HepG2 (cell line): ENCODE data around the gene PGR. TPM values are rescaled to one million over a fixed set of nuclear protein-coding genes. Genes with fewer than 3 reads are reported as not detected.

ENCODE experiments used
- ATAC-seq: fragments of 200-7000 bp; cut with Tn5 transposase; 3 replicates; pipeline ENCODE4 v1.9.1; 2020; ENCODE audit warnings: mild to moderate bottlenecking, moderate library complexity
- BruUV-seq: library from RNA; stranded (reverse); fragments of 400-500 nt; replicated peaks from 2 replicates; lab custom pipeline; 2021; lab: Mats Ljungman, UMichigan
- CTCF ChIA-PET: fragments of 300-600 bp; formaldehyde crosslinking; extraction: SDS; loops from one replicate; lab custom pipeline; 2021; ENCODE audit warnings: low total read pairs, inconsistent platforms, low intra/inter-chr PET ratio; lab: Yijun Ruan, JAX
- POLR2A ChIA-PET: fragments of 350-600 bp; sonication (Branson Sonifier 250); formaldehyde crosslinking; loops from one replicate; lab custom pipeline; 2020; ENCODE audit warnings: antibody characterized with exemption, inconsistent platforms; lab: Yijun Ruan, JAX
- DNase-seq: peaks from one replicate; pipeline ENCODE4 v3.0.0-alpha.2; 2015; ENCODE audit warnings: low spot score
- FAIRE-seq: peaks from 3 replicates; lab custom pipeline; 2011; peaks lifted over from hg19 to GRCh38; lab: Jason Lieb, UNC
- H2AFZ ChIP-seq: one replicate; pipeline ENCODE4 v1.6.1; 2011; ENCODE audit warnings: low read length, inconsistent platforms
- H3K27ac ChIP-seq: fragments of 300-600 bp; 3 replicates; pipeline ENCODE4 v1.8.0; 2011; ENCODE audit warnings: mixed run types, mild to moderate bottlenecking, mixed read lengths, low read length, inconsistent platforms; ENCODE audit not compliant: insufficient read depth; ENCODE audit errors: extremely low read length
- H3K27me3 ChIP-seq, 2 experiments: fragments of 200-600 bp in 1 of 2; 2 replicates in 1 of 2; 3 replicates in 1 of 2; pipeline versions ENCODE4 v1.6.0 to v1.8.0; 2011; ENCODE audit warnings: low read length in 2 of 2, mild to moderate bottlenecking in 2 of 2, moderate library complexity in 2 of 2, inconsistent platforms in 1 of 2; ENCODE audit not compliant: insufficient read depth in 2 of 2, control insufficient read depth in 1 of 2
- H3K36me3 ChIP-seq, 2 experiments: fragments of 200-600 bp in 1 of 2; replicated peaks in 1 of 2; 2 replicates in 1 of 2; 3 replicates in 1 of 2; pipeline versions ENCODE4 v1.5.1 to v1.8.0; 2011; ENCODE audit warnings: low read length in 2 of 2, inconsistent platforms in 1 of 2; ENCODE audit not compliant: insufficient read depth in 2 of 2, control insufficient read depth in 1 of 2
- H3K4me1 ChIP-seq: 2 replicates; pipeline ENCODE4 v1.5.1; 2012; ENCODE audit warnings: low read length, inconsistent platforms; ENCODE audit not compliant: insufficient read depth
- H3K4me2 ChIP-seq: 2 replicates; pipeline ENCODE4 v1.6.0; 2011; ENCODE audit warnings: low read depth, low read length, inconsistent platforms
- H3K4me3 ChIP-seq, 3 experiments: fragments of 200-600 bp in 1 of 3; sonication (generic), shearing (Covaris generic) in 1 of 3; replicated peaks in 1 of 3; 2 replicates each; pipeline ENCODE4 v1.5.1; 2011 to 2016; ENCODE audit warnings: low read length in 3 of 3, inconsistent platforms in 2 of 3, low read depth in 2 of 3, mild to moderate bottlenecking in 2 of 3, control low read depth in 1 of 3, mixed read lengths in 1 of 3; ENCODE audit not compliant: insufficient read depth in 1 of 3
- H3K79me2 ChIP-seq: one replicate; pipeline ENCODE4 v1.6.1; 2011; ENCODE audit warnings: low read length, inconsistent platforms; ENCODE audit not compliant: insufficient read depth
- H3K9ac ChIP-seq: 2 replicates; pipeline ENCODE4 v1.6.0; 2011; ENCODE audit warnings: mild to moderate bottlenecking, low read depth, low read length, inconsistent platforms; ENCODE audit not compliant: insufficient read depth
- H3K9me3 ChIP-seq: 2 replicates; pipeline ENCODE4 v1.5.1; 2012; ENCODE audit warnings: mild to moderate bottlenecking, low read length
- H4K20me1 ChIP-seq: 2 replicates; pipeline ENCODE4 v1.6.0; 2011; ENCODE audit warnings: inconsistent platforms, mild to moderate bottlenecking, low read length, moderate library complexity; ENCODE audit not compliant: insufficient read depth
- BORCS8-MEF2B ChIP-seq: sonication (generic); formaldehyde crosslinking; IDR thresholded peaks from 2 replicates; pipeline ENCODE4 v1.8.0; 2022; ENCODE audit warnings: mild to moderate bottlenecking, missing genetic modification reagents
- HDAC1 ChIP-seq: sonication (generic); formaldehyde crosslinking; IDR thresholded peaks from 2 replicates; pipeline ENCODE4 v1.5.1; 2020; ENCODE audit warnings: mild to moderate bottlenecking, missing genetic modification reagents
- HDAC6 ChIP-seq: fragments of 200-600 bp; sonication (generic); IDR thresholded peaks from 2 replicates; pipeline ENCODE4 v1.7.0; 2017; ENCODE audit warnings: mild to moderate bottlenecking, antibody characterized with exemption, low read length, low read depth
- JDP2 ChIP-seq: sonication (generic); formaldehyde crosslinking; IDR thresholded peaks from 2 replicates; pipeline ENCODE4 v1.8.1; 2022; ENCODE audit warnings: missing genetic modification reagents, borderline replicate concordance
- KDM6A ChIP-seq: IDR thresholded peaks from 2 replicates; pipeline ENCODE4 v1.6.1; 2016; ENCODE audit warnings: low read depth
- LRRFIP1 ChIP-seq: sonication (generic); formaldehyde crosslinking; conservative IDR thresholded peaks from 2 replicates; pipeline ENCODE4 v1.4.0; 2020; ENCODE audit warnings: missing genetic modification reagents
- MEF2D ChIP-seq: sonication (generic); formaldehyde crosslinking; IDR thresholded peaks from 2 replicates; pipeline ENCODE4 v1.5.1; 2020; ENCODE audit warnings: mild to moderate bottlenecking, missing genetic modification reagents
- MYC ChIP-seq: sonication (generic); formaldehyde crosslinking; IDR thresholded peaks from 2 replicates; pipeline ENCODE4 v1.9.0; 2021; ENCODE audit warnings: missing genetic modification reagents, borderline replicate concordance
- NR2C2 ChIP-seq: sonication (generic); formaldehyde crosslinking; IDR thresholded peaks from 2 replicates; pipeline ENCODE4 v1.4.0; 2020; ENCODE audit warnings: missing genetic modification reagents, mild to moderate bottlenecking, moderate library complexity, borderline replicate concordance
- PHF8 ChIP-seq: sonication (generic); formaldehyde crosslinking; IDR thresholded peaks from 2 replicates; pipeline ENCODE4 v1.5.0; 2020; ENCODE audit warnings: missing genetic modification reagents
- SATB2 ChIP-seq: sonication (generic); formaldehyde crosslinking; IDR thresholded peaks from 2 replicates; pipeline ENCODE4 v1.5.0; 2020; ENCODE audit warnings: missing genetic modification reagents
- SMARCC2 ChIP-seq: fragments of 450-650 bp; IDR thresholded peaks from 2 replicates; pipeline ENCODE4 v1.6.1; 2017; ENCODE audit warnings: antibody characterized with exemption, mild to moderate bottlenecking
- TCF7L2 ChIP-seq: IDR thresholded peaks from 2 replicates; pipeline ENCODE4 v1.6.1; 2011; ENCODE audit warnings: mild to moderate bottlenecking, low read depth, low read length, moderate library complexity
- ZNF260 ChIP-seq: sonication (generic); formaldehyde crosslinking; IDR thresholded peaks from 2 replicates; pipeline ENCODE4 v1.4.0; 2020; ENCODE audit warnings: missing genetic modification reagents, low read depth, mild to moderate bottlenecking, borderline replicate concordance
- ZNF512B ChIP-seq: sonication (generic); formaldehyde crosslinking; IDR thresholded peaks from 2 replicates; pipeline ENCODE4 v1.5.1; 2020; ENCODE audit warnings: missing genetic modification reagents, mild to moderate bottlenecking, borderline replicate concordance
- ZNF564 ChIP-seq: sonication (generic); formaldehyde crosslinking; IDR thresholded peaks from 2 replicates; pipeline ENCODE4 v1.8.1; 2023; ENCODE audit warnings: mild to moderate bottlenecking, missing genetic modification reagents
- ZNF616 ChIP-seq: sonication (generic); formaldehyde crosslinking; IDR thresholded peaks from 2 replicates; pipeline ENCODE4 v1.5.0; 2020; ENCODE audit warnings: low read depth, mild to moderate bottlenecking, missing genetic modification reagents
- ZNF792 ChIP-seq: IDR thresholded peaks from 2 replicates; pipeline ENCODE4 v1.6.1; 2016
- ZSCAN25 ChIP-seq: sonication (generic); formaldehyde crosslinking; IDR thresholded peaks from 2 replicates; pipeline ENCODE4 v1.8.0; 2022; ENCODE audit warnings: mild to moderate bottlenecking, missing genetic modification reagents
- WGBS: methylation state at CpG from one replicate; pipeline ENCODE4 v1.1.6; 2017; ENCODE audit warnings: low lambda C conversion rate; 5-methylcytosine and 5-hydroxymethylcytosine counted together
- in situ Hi-C: cut with HindIII; loops from 2 replicates; pipeline ENCODE4 v1.10.0; 2017; ENCODE audit warnings: low pct_unique_long_range_greater_than_20kb; ENCODE audit not compliant: extremely low pct_ligation_motif_present
- intact Hi-C: fragments of 100-400 bp; cut with micrococcal nuclease; formaldehyde crosslinking; loops from one replicate; pipeline ENCODE4 v1.10.0; 2022; ENCODE audit not compliant: unreplicated experiment
- polyA plus RNA-seq, 8 experiments: library from polyadenylated mRNA; depleted of rRNA in 3 of 8; stranded (reverse) in 7 of 8; unstranded in 1 of 8; fragments of >200 nt; fragmentation: Illumina TruSeq in 4 of 8; extraction: Trizol in 4 of 8; gene quantifications; 2 replicates each; pipeline versions ENCODE4 v1.2.1 to v1.2.3, GENCODE V29; 2011 to 2016; ENCODE audit warnings: low read depth in 4 of 8, missing spikeins in 1 of 8, mixed read lengths in 1 of 8; ENCODE audit not compliant: insufficient read depth in 1 of 8
- total RNA-seq, 5 experiments: library from RNA; depleted of rRNA; stranded (reverse); fragments of >200 nt; fragmentation: Illumina TruSeq; extraction: Trizol; gene quantifications; 2 replicates each; pipeline ENCODE4 v1.2.3, GENCODE V29; 2016; ENCODE audit warnings: low read depth in 1 of 5
- TF ChIP-seq, protein P1 (sequence below): IDR thresholded peaks from 2 replicates; pipeline ENCODE4 v1.6.1; 2016; ENCODE audit warnings: low read depth, borderline replicate concordance

PGR gene
- total and polyA plus RNA-seq, 2 of the 13 experiments (the other 11 are each of a cell fraction or from before 2014, with no cell fraction given): not detected

DNA sequence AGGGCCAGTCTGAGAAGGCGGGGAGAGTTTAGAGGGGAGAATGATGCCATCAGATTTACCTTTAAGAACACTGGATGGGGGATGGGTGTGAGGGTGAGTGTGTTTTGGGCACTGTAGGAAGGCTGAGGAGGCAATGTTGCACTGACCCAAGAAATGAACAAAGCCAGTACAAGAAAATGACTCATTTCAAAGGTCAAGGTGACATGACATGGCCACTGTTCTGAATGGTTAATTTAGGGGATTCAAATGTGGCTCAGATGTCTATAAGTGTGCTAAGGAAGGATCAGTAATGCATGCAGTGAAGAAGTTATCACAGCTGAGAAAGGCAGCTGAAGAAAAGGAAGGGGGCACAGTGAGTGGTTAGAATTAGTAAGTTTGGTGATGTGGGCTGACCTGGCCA lies 129.9 kb downstream of the PGR start:
- 5% methylated on average over 1 of the region's 1 CpG for WGBS
- POLR2A ChIA-PET: no interaction called here
- no peak overlapping the region for H3K4me3 ChIP-seq
- intact Hi-C loops: no loop called here
- in situ Hi-C loops: no loop called here
- no peak overlapping the region for H2AFZ ChIP-seq
- H3K4me2 ChIP-seq: no peak overlapping the region
- no peaks in the 10 kb centered on the region for H3K79me2 ChIP-seq
- DNase-seq: no peak
- TF ChIP-seq LRRFIP1 (no peak), HDAC6 (no peak), NR2C2 (CRISPR knock-in tag) (no peak), HDAC1 (CRISPR knock-in tag) (no peak), ZNF616 (CRISPR knock-in tag) (no peak), ZNF564 (no peak), ZSCAN25 (CRISPR knock-in tag) (no peak), SMARCC2 (no peak), ZNF260 (no peak), PHF8 (no peak), ZNF512B (CRISPR knock-in tag) (no peak), MEF2D (CRISPR knock-in tag) (no peak), MYC (no peak), JDP2 (CRISPR knock-in tag) (no peak), BORCS8-MEF2B (no peak), TCF7L2 (no peak), ZNF792 (CRISPR knock-in tag) (no peak), KDM6A (no peak), SATB2 (CRISPR knock-in tag) (no peak)
- TF ChIP-seq, protein P1, sequence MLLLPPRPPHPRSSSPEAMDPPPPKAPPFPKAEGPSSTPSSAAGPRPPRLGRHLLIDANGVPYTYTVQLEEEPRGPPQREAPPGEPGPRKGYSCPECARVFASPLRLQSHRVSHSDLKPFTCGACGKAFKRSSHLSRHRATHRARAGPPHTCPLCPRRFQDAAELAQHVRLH: no peak
- TF ChIP-seq, all 625 proteins: peak for 0
- no peak overlapping the region for H3K9ac ChIP-seq
- H3K4me1 ChIP-seq: no peaks in the 10 kb centered on the region
- CTCF ChIA-PET: no interaction called here
- no peaks in the 10 kb centered on the region for H3K36me3 ChIP-seq
- no peak for ATAC-seq
- 0 out of 5 replicates have a peak, but pooled peaks cover 0 to 3% of the 10 kb centered on the region in 2 experiments for H3K27me3 ChIP-seq
- no peaks in the 10 kb centered on the region for H4K20me1 ChIP-seq
- no peak for FAIRE-seq
- H3K27ac ChIP-seq: no peak overlapping the region
- no TSS peak for BruUV-seq
- H3K9me3 ChIP-seq: no peaks in the 10 kb centered on the region
